Effector memory CD4-positive, alpha-beta T cell (primary cell): Measurements from ENCODE around the gene EIF5A.
A peak's percentile ranks its signal among the peaks of the same experiment; 100 is the strongest.

ENCODE experiments used
- DNase-seq, 3 donors: peaks; one replicate each; pipeline ENCODE4 v3.0.0-alpha.2; 2020
- H3K27ac ChIP-seq: 2 replicates; pipeline ENCODE4 v1.7.0; 2013; ENCODE audit warnings: mild to moderate bottlenecking, low read length, moderate library complexity; ENCODE audit not compliant: insufficient read depth, poor library complexity, severe bottlenecking
- H3K27me3 ChIP-seq: replicated peaks from 2 replicates; pipeline ENCODE4 v1.7.0; 2013; ENCODE audit warnings: mild to moderate bottlenecking, low read length; ENCODE audit not compliant: insufficient read depth, control insufficient read depth, poor library complexity, severe bottlenecking
- H3K36me3 ChIP-seq: 2 replicates; pipeline ENCODE4 v1.7.0; 2013; ENCODE audit warnings: mild to moderate bottlenecking, low read length, moderate library complexity; ENCODE audit not compliant: control insufficient read depth, insufficient read depth
- H3K4me1 ChIP-seq: 2 replicates; pipeline ENCODE4 v1.7.0; 2013; ENCODE audit warnings: low read length, mild to moderate bottlenecking; ENCODE audit not compliant: control insufficient read depth, insufficient read depth, poor library complexity, severe bottlenecking
- H3K4me3 ChIP-seq: 2 replicates; pipeline ENCODE4 v1.7.0; 2013; ENCODE audit warnings: low read length, low read depth, mild to moderate bottlenecking; ENCODE audit not compliant: insufficient read depth, poor library complexity, severe bottlenecking
- H3K9me3 ChIP-seq: 2 replicates; pipeline ENCODE4 v1.7.0; 2013; ENCODE audit warnings: mild to moderate bottlenecking, low read length, moderate library complexity; ENCODE audit not compliant: control insufficient read depth

EIF5A gene

DNA sequence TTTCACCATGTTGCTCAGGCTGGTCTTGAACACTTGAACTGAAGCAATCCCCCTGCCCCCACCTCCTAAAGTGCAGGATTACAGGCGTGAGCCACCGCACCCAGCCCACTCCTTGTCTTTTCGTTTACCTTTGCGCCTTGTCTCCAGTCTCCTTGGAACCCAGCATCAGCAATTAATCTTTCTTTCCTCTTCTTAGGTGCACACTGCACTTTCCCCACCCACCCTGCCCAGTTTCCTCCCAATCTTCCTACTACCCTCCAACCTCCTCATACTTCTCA lies 43.7 kb upstream of the EIF5A start:
- H3K27me3 ChIP-seq: no peaks in the 10 kb centered on the region
- no peaks in the 10 kb centered on the region for H3K9me3 ChIP-seq
- peaks cover 5% of the 10 kb centered on the region for H3K36me3 ChIP-seq
- H3K4me1 ChIP-seq: peaks cover 30% of the 10 kb centered on the region
- no peak for DNase-seq
- H3K27ac ChIP-seq: no peak overlapping the region
- no peak overlapping the region for H3K4me3 ChIP-seq

DNA sequence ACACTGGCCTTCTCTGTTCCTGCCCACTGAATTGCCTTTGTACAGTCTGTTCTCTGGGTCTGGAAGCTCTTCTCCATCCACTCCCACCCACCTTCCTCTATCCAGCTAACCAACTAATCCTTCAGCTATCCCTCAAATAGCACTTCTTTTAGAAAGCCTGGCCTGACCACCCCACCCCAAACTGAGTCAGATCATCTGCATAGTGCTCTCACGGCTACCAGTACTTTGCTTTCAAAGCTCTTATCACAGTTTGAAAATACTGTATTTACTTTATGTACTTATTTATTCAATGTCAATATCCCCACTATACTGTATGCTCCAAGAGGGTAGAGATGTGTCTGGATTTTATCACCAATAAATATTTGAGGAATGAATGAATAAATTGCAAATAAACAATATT lies 40.6 kb upstream of the EIF5A start:
- Histone ChIP-seq H3K4me1 (peaks cover 19% of the 10 kb centered on the region), H3K4me3 (no peak overlapping the region), H3K9me3 (no peaks in the 10 kb centered on the region), H3K36me3 (no peaks in the 10 kb centered on the region), H3K27me3 (no peaks in the 10 kb centered on the region), H3K27ac (no peak overlapping the region)
- no peak for DNase-seq

DNA sequence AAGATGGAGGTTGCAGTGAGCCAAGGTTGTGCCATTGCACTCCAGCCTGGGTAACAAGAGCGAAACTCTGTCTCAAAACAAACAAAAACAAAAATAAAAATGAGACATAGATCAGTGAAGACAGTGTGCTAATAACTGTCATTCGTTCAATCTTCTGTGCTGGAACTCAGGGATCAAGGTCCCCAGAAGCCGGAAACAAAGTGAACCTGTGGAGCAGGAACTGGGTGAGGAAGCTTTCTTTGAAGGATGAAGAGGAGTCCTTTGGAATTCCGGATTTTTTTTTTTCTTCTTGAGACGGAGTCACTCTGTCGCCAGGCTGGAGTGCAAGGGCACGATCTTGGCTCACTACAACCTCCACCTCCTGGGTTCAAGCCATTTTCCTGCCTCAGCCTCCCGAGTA lies 28.0 kb upstream of the EIF5A start:
- Histone ChIP-seq H3K4me3 (no peak overlapping the region), H3K36me3 (no peaks in the 10 kb centered on the region), H3K27ac (no peak overlapping the region), H3K4me1 (peaks cover 22% of the 10 kb centered on the region), H3K27me3 (peaks cover 12% of the 10 kb centered on the region), H3K9me3 (no peaks in the 10 kb centered on the region)
- DNase-seq: no peak

DNA sequence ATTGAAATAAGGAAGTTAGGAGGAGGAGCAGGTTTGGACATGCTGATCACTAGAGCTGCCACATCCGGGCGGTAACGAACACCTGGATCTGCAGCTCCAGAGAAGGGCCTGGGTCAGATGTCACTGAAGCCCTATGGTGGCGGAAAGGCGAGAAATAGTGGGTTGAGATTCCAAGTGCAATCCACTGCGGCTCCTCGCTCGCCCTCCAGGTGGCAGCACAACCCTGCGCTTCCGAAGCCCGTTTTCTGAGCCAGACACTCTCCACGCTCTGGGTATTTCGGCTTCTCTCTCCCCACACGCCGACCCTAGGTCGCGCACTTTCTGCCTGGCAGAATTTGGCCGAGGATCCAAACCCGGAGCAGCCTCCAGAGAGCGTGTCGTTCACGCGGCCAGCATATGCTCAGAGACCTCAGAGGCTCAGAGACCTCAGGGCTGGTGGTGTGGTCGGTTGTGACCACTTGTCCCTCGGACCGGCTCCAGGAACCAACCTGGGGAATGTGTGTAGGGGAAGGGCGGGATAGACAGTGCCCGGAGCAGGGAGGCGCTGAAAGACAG lies 26.8 kb upstream of the EIF5A start:
- H3K4me1 ChIP-seq: peaks cover 22% of the 10 kb centered on the region
- H3K9me3 ChIP-seq: no peaks in the 10 kb centered on the region
- H3K27me3 ChIP-seq: peaks cover 12% of the 10 kb centered on the region
- no peaks in the 10 kb centered on the region for H3K36me3 ChIP-seq
- H3K27ac ChIP-seq: peak overlapping the region; percentile 24
- peak; percentile 66 to 76 (median 73) for DNase-seq
- H3K4me3 ChIP-seq: peak overlapping the region; percentile 53

DNA sequence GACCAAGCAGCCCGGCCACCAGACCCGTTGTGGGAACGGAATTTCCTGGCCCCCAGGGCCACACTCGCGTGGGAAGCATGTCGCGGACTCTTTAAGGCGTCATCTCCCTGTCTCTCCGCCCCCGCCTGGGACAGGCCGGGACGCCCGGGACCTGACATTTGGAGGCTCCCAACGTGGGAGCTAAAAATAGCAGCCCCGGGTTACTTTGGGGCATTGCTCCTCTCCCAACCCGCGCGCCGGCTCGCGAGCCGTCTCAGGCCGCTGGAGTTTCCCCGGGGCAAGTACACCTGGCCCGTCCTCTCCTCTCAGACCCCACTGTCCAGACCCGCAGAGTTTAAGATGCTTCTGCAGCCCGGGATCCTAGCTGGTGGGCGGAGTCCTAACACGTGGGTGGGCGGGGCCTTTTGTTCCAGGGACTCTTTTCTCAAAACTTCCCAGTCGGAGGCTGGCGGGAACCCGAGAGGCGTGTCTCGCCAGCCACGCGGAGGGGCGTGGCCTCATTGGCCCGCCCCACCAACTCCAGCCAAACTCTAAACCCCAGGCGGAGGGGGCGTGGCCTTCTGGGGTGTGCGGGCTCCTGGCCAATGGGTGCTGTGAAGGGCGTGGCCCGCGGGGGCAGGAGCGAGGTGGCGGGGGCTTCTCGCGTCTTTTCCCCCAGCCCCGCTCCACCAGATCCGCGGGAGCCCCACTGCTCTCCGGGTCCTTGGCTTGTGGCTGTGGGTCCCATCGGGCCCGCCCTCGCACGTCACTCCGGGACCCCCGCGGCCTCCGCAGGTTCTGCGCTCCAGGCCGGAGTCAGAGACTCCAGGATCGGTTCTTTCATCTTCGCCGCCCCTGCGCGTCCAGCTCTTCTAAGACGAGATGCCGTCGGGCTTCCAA lies 26.1 kb upstream of the EIF5A start, which contains the start of gene SLC2A4:
Gene SLC2A4 (plus strand): TSS at position 645 of the 879 bp plus-strand sequence. CDS start 217 bp downstream, at position 862.
- no peaks in the 10 kb centered on the region for H3K9me3 ChIP-seq
- no peaks in the 10 kb centered on the region for H3K36me3 ChIP-seq
- H3K4me3 ChIP-seq: peak within 1 kb of the TSS; percentile 53
- peaks cover 12% of the 10 kb centered on the region for H3K27me3 ChIP-seq
- peak; percentile 64 to 76 (median 73) for DNase-seq
- H3K27ac ChIP-seq: peak within 1 kb of the TSS; percentile 24
- peaks cover 22% of the 10 kb centered on the region for H3K4me1 ChIP-seq

DNA sequence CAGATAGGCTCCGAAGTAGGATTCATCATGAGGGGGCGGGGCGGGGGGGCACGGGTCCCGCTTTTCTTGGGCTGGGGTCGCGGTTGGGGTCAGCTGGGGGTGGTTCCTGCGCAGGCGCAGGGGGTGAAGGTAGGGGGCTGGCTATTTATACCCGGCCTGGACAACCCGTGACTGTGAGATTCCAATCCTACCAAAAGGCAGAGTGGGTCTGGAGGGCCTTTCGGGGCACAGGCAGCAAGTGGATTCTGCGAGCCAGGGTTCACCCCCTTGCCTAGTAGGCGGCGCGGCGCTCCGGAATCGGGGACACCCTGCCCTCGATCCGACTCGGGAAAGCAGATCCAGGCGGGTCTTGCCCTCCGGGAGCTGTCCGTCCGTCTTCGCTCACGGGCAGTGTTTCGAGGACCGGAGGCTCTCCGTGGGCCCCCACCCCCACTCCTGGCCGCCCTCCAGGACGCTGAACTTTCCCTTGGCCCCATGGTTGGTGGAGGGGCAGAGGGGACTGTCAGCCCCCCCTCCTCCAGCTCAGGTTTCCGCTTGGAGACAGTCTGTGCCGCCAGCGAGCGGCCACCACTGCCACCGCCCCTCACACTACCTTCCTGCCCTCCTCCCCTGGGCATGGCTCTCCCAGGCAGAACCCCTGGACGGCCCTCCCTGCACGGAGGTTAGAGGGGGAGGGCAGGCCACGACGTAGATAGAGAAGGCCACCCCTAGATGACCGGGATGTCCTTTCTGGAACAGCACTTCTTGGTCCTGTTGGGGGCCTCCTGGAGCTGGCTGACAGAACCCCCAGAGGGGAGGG lies 25.3 kb upstream of the EIF5A start:
- Histone ChIP-seq H3K36me3 (no peaks in the 10 kb centered on the region), H3K9me3 (no peaks in the 10 kb centered on the region), H3K27me3 (peaks cover 12% of the 10 kb centered on the region), H3K27ac (no peak overlapping the region), H3K4me3 (peak overlapping the region; percentile 53), H3K4me1 (peaks cover 22% of the 10 kb centered on the region)
- DNase-seq: no peak

DNA sequence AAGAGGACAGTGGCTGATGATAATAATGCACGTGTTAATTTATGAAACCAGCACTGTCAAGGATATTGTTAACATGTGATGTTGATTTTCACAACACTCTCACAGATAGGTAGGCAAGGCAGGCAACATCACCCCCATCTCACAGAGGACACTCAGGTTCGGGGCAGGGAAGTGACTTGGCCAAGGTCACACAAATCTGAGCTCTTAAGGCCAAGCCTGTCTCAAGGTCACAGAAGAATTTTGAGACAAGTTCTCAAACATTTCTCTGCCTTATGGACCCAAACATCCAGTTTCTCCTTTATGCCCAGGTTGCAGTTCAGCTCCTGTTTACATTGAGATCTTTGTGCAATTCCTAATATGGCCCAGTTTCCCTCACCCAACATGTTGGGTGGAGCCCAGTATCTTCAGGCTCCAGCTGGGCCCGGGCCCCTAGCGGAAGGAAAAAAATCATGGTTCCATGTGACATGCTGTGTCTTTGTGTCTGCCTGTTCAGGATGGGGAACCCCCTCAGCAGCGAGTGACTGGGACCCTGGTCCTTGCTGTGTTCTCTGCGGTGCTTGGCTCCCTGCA lies 24.6 kb upstream of the EIF5A start:
- no peaks in the 10 kb centered on the region for H3K36me3 ChIP-seq
- peaks cover 22% of the 10 kb centered on the region for H3K4me1 ChIP-seq
- no peak overlapping the region for H3K27ac ChIP-seq
- H3K4me3 ChIP-seq: no peak overlapping the region
- no peaks in the 10 kb centered on the region for H3K9me3 ChIP-seq
- DNase-seq: no peak
- H3K27me3 ChIP-seq: peaks cover 12% of the 10 kb centered on the region

DNA sequence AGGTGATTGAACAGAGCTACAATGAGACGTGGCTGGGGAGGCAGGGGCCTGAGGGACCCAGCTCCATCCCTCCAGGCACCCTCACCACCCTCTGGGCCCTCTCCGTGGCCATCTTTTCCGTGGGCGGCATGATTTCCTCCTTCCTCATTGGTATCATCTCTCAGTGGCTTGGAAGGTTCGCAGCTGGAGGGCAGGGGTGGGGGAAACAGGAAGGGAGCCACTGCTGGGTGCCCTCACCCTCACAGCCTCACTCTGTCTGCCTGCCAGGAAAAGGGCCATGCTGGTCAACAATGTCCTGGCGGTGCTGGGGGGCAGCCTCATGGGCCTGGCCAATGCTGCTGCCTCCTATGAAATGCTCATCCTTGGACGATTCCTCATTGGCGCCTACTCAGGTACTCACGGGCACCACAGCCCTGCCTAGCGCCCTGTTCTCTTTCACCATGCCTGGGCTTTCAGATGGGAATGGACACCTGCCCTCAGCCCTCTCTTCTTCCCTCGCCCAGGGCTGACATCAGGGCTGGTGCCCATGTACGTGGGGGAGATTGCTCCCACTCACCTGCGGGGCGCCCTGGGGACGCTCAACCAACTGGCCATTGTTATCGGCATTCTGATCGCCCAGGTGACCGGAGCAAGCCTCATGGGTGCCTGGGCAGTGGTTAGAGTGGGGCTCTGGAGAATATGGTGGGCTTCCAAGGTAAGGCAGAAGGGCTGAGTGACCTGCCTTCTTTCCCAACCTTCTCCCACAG lies 23.8 kb upstream of the EIF5A start:
- H3K9me3 ChIP-seq: no peaks in the 10 kb centered on the region
- H3K4me1 ChIP-seq: peaks cover 22% of the 10 kb centered on the region
- no peak overlapping the region for H3K27ac ChIP-seq
- DNase-seq: no peak
- no peak overlapping the region for H3K4me3 ChIP-seq
- peaks cover 12% of the 10 kb centered on the region for H3K27me3 ChIP-seq
- no peaks in the 10 kb centered on the region for H3K36me3 ChIP-seq

DNA sequence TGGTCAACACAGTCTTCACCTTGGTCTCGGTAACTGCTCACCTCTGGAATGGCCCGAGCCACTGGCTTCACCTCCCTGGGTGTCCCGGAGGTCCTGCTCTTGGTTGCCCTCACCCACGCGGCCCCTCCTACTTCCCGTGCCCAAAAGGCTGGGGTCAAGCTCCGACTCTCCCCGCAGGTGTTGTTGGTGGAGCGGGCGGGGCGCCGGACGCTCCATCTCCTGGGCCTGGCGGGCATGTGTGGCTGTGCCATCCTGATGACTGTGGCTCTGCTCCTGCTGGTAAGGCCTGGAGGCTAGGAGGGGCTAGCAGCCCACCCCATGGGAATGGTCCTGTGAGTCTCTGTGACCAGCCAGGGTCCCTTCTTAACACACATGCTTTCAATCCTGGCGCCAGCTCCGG lies 22.5 kb upstream of the EIF5A start:
- Histone ChIP-seq H3K9me3 (no peaks in the 10 kb centered on the region), H3K27ac (no peak overlapping the region), H3K4me1 (peaks cover 22% of the 10 kb centered on the region), H3K27me3 (peaks cover 12% of the 10 kb centered on the region), H3K4me3 (no peak overlapping the region), H3K36me3 (no peaks in the 10 kb centered on the region)
- DNase-seq: no peak
